ENCODE measurements around the gene CRMP1.

DNA sequence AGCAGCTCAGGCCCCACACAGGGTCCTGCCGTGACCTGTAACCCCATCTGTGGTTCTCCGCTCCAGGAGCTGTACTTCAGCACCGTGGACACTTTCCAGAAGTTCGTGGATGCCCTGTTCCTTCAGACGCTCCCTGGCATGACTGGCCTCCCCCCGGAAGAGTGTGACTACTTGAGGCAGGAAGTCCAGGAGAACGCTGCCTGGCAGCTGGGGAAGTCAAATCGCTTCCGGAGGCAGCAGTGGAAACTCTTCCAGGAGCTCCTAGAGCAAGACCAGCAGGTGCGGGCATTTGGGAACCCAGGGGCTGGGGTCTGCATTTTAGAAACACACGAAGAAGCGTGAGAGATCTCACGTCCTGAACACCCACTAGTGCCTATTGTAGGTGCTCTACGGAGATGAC, 109.4 kb downstream of the CRMP1 start:
- TF ChIP-seq SUZ12 (IDR thresholded peaks at IDR 0.05; ENCODE audit: extremely low read depth, insufficient read depth, insufficient read length): no peak
- no peak for TF ChIP-seq ZNF274 (IDR thresholded peaks at IDR 0.05; ENCODE audit: low read depth, low read length)

Data from NT2/D1 (cell line).